Mesenchymal stem cell (in vitro differentiated cells and primary cell): ENCODE measurements around the gene ETV6.

ENCODE experiments used
- DNase-seq: peaks from one replicate; pipeline ENCODE4 v3.0.0-alpha.2; 2013
- H2AFZ ChIP-seq: one replicate; pipeline ENCODE4 v1.6.1; 2013; ENCODE audit warnings: low read depth, mild to moderate bottlenecking, control low read depth, inconsistent platforms, low read length, moderate library complexity
- H2AK5ac ChIP-seq: 2 replicates; pipeline ENCODE4 v1.6.1; 2013; ENCODE audit warnings: low read length, moderate library complexity, mild to moderate bottlenecking, inconsistent platforms; ENCODE audit not compliant: severe bottlenecking
- H2BK120ac ChIP-seq: one replicate; pipeline ENCODE4 v1.6.1; 2013; ENCODE audit warnings: low read depth, mild to moderate bottlenecking, inconsistent platforms, low read length, moderate library complexity
- H2BK12ac ChIP-seq, 2 experiments: one replicate each; pipeline ENCODE4 v1.6.1; 2013; ENCODE audit warnings: inconsistent platforms in 2 of 2, low read length in 2 of 2, mild to moderate bottlenecking in 2 of 2, moderate library complexity in 2 of 2, control low read depth in 1 of 2
- H2BK15ac ChIP-seq: one replicate; pipeline ENCODE4 v1.6.1; 2013; ENCODE audit warnings: mild to moderate bottlenecking, low read depth, inconsistent platforms; ENCODE audit not compliant: poor library complexity, severe bottlenecking
- H2BK5ac ChIP-seq: 2 replicates; pipeline ENCODE4 v1.6.1; 2013; ENCODE audit warnings: low read depth, mild to moderate bottlenecking, low read length, control low read depth, inconsistent platforms; ENCODE audit not compliant: poor library complexity, severe bottlenecking
- H3K14ac ChIP-seq, 2 experiments: one replicate each; pipeline ENCODE4 v1.6.1; 2013; ENCODE audit warnings: inconsistent platforms in 2 of 2, low read length in 2 of 2, control low read depth in 1 of 2, mild to moderate bottlenecking in 1 of 2, moderate library complexity in 1 of 2
- H3K18ac ChIP-seq, 2 experiments: one replicate each; pipeline ENCODE4 v1.6.1; 2013; ENCODE audit warnings: inconsistent platforms in 2 of 2, low read length in 2 of 2, control low read depth in 1 of 2, low read depth in 1 of 2, mild to moderate bottlenecking in 1 of 2
- H3K23ac ChIP-seq, 2 experiments: one replicate each; pipeline ENCODE4 v1.6.1; 2013; ENCODE audit warnings: inconsistent platforms in 2 of 2, low read length in 2 of 2, mild to moderate bottlenecking in 2 of 2, moderate library complexity in 2 of 2, control low read depth in 1 of 2
- H3K27ac ChIP-seq: 2 replicates; pipeline ENCODE4 v1.5.1; 2013; ENCODE audit warnings: mild to moderate bottlenecking, moderate library complexity, low read length, control low read depth, inconsistent platforms; ENCODE audit not compliant: poor library complexity, severe bottlenecking
- H3K27me3 ChIP-seq, 2 experiments: 2 replicates each; pipeline versions ENCODE4 v1.6.1 to v1.7.0; 2013; ENCODE audit warnings: low read length in 2 of 2, mild to moderate bottlenecking in 2 of 2, moderate library complexity in 2 of 2, control low read depth in 1 of 2, inconsistent platforms in 1 of 2; ENCODE audit not compliant: control insufficient read depth in 1 of 2, insufficient read depth in 1 of 2
- H3K36me3 ChIP-seq, 2 experiments: 2 replicates each; pipeline versions ENCODE4 v1.6.1 to v1.7.0; 2013; ENCODE audit warnings: low read length in 2 of 2, control low read depth in 1 of 2, inconsistent platforms in 1 of 2, low read depth in 1 of 2, mild to moderate bottlenecking in 1 of 2; ENCODE audit not compliant: insufficient read depth in 2 of 2, control insufficient read depth in 1 of 2
- H3K4ac ChIP-seq, 2 experiments: one replicate each; pipeline ENCODE4 v1.6.1; 2013; ENCODE audit warnings: inconsistent platforms in 2 of 2, low read length in 2 of 2, mild to moderate bottlenecking in 2 of 2, moderate library complexity in 2 of 2, control low read depth in 1 of 2, low read depth in 1 of 2
- H3K4me1 ChIP-seq: 2 replicates; pipeline ENCODE4 v1.6.1; 2013; ENCODE audit warnings: low read depth, low read length, control low read depth; ENCODE audit not compliant: control insufficient read depth, insufficient read depth
- H3K4me2 ChIP-seq: 2 replicates; pipeline ENCODE4 v1.6.1; 2013; ENCODE audit warnings: low read length, mild to moderate bottlenecking, inconsistent platforms; ENCODE audit not compliant: poor library complexity, severe bottlenecking
- H3K4me3 ChIP-seq, 2 experiments: 2 replicates each; pipeline versions ENCODE4 v1.5.1 to v1.7.0; 2013; ENCODE audit warnings: low read length in 2 of 2, mild to moderate bottlenecking in 2 of 2, control low read depth in 1 of 2, low read depth in 1 of 2; ENCODE audit not compliant: insufficient read depth in 1 of 2
- H3K79me1 ChIP-seq: replicated peaks from 2 replicates; pipeline ENCODE4 v1.6.1; 2013; ENCODE audit warnings: mild to moderate bottlenecking, control low read depth, low read length, inconsistent platforms; ENCODE audit not compliant: poor library complexity, severe bottlenecking
- H3K9ac ChIP-seq: 2 replicates; pipeline ENCODE4 v1.7.0; 2013; ENCODE audit warnings: mild to moderate bottlenecking, low read length, moderate library complexity
- H3K9me3 ChIP-seq: 2 replicates; pipeline ENCODE4 v1.7.0; 2013; ENCODE audit warnings: mild to moderate bottlenecking, low read length; ENCODE audit not compliant: control insufficient read depth
- H4K8ac ChIP-seq: one replicate; pipeline ENCODE4 v1.6.1; 2013; ENCODE audit warnings: inconsistent platforms, mild to moderate bottlenecking, low read length, moderate library complexity
- H4K91ac ChIP-seq: one replicate; pipeline ENCODE4 v1.6.1; 2013; ENCODE audit warnings: mild to moderate bottlenecking, low read length, inconsistent platforms
- WGBS: methylation state at CpG from one replicate; pipeline ENCODE4 v1.1.7; 2013; ENCODE audit warnings: mixed read lengths; 5-methylcytosine and 5-hydroxymethylcytosine counted together

The ETV6 gene

GRCh38 chr12:11730299-11731041 is 81.0 kb downstream of the ETV6 start:
- DNase-seq = no peak
- Histone ChIP-seq H3K23ac (peak overlapping the region in 1 of 2 experiments; percentile 63), H2BK12ac (peak overlapping the region in 1 of 2 experiments; percentile 21), H3K4me1 (peaks cover 21% of the 10 kb centered on the region), H3K79me1 (peaks cover 31% of the 10 kb centered on the region), H4K91ac (no peak overlapping the region), H3K14ac (no peak overlapping the region), H2BK120ac (no peak overlapping the region), H3K4me2 (no peak overlapping the region), H3K4me3 (no peak overlapping the region), H3K36me3 (peaks cover 0 to 10% of the 10 kb centered on the region in 2 experiments), H3K9ac (no peak overlapping the region), H2AFZ (no peak overlapping the region), H3K27me3 (no peaks in the 10 kb centered on the region), H2BK5ac (peak overlapping the region; percentile 53), H3K18ac (peak overlapping the region; percentile 67 to 73), H2AK5ac (peak overlapping the region; percentile 99), H2BK15ac (peak overlapping the region; percentile 74), H4K8ac (peak overlapping the region; percentile 4), H3K27ac (peak overlapping the region; percentile 56), H3K4ac (no peak overlapping the region), H3K9me3 (no peaks in the 10 kb centered on the region)
- WGBS = 98% methylated on average over 8 of the region's 8 CpGs

- H2BK120ac ChIP-seq = no peak overlapping the region
- H3K4me2 ChIP-seq = no peak overlapping the region
- H2AFZ ChIP-seq = no peak overlapping the region
- H3K27me3 ChIP-seq = no peaks in the 10 kb centered on the region
- no peak overlapping the region for H3K14ac ChIP-seq
- H4K8ac ChIP-seq = peak overlapping the region; percentile 3
- peaks cover 0 to 10% of the 10 kb centered on the region in 2 experiments for H3K36me3 ChIP-seq
- peak overlapping the region in 1 of 2 experiments; percentile 63 for H3K23ac ChIP-seq
- no peaks in the 10 kb centered on the region for H3K9me3 ChIP-seq
- WGBS = 93% methylated on average over 1 of the region's 1 CpG
- no peak overlapping the region for H3K4ac ChIP-seq
- DNase-seq = no peak
- H4K91ac ChIP-seq = no peak overlapping the region
- peaks cover 18% of the 10 kb centered on the region for H3K4me1 ChIP-seq
- peak overlapping the region; percentile 74 for H2BK15ac ChIP-seq
- H3K9ac ChIP-seq = no peak overlapping the region
- H3K18ac ChIP-seq = peak overlapping the region in 1 of 2 experiments; percentile 73
- H2BK5ac ChIP-seq = peak overlapping the region; percentile 53
- H2AK5ac ChIP-seq = peak overlapping the region; percentile 99
- H2BK12ac ChIP-seq = peak overlapping the region in 1 of 2 experiments; percentile 4
- peak overlapping the region; percentile 56 for H3K27ac ChIP-seq
- H3K79me1 ChIP-seq = peaks cover 31% of the 10 kb centered on the region
- no peak overlapping the region for H3K4me3 ChIP-seq
Observed at GRCh38 chr12:11731042-11731357, 81.5 kb downstream of the ETV6 start.

- Histone ChIP-seq H2AFZ (no peak overlapping the region), H3K4me2 (no peak overlapping the region), H3K9ac (no peak overlapping the region), H3K14ac (no peak overlapping the region), H3K4me1 (peaks cover 18% of the 10 kb centered on the region), H2BK120ac (no peak overlapping the region), H3K27me3 (no peaks in the 10 kb centered on the region), H3K79me1 (peaks cover 31% of the 10 kb centered on the region), H3K36me3 (peaks cover 0 to 10% of the 10 kb centered on the region in 2 experiments), H4K91ac (no peak overlapping the region), H3K4ac (no peak overlapping the region), H2BK12ac (no peak overlapping the region), H4K8ac (no peak overlapping the region), H3K4me3 (no peak overlapping the region), H2BK5ac (no peak overlapping the region), H2BK15ac (no peak overlapping the region), H3K18ac (no peak overlapping the region), H3K27ac (peak overlapping the region; percentile 77), H3K9me3 (no peaks in the 10 kb centered on the region), H2AK5ac (no peak overlapping the region), H3K23ac (no peak overlapping the region)
- DNase-seq = peak; percentile 48
- 38% methylated on average over 1 of the region's 3 CpGs for WGBS
Observed at GRCh38 chr12:11731455-11731854, 82.0 kb downstream of the ETV6 start.

GRCh38 chr12:11732023-11732422 is 82.5 kb downstream of the ETV6 start:
- peak overlapping the region; percentile 77 for H3K27ac ChIP-seq
- H3K4me2 ChIP-seq = no peak overlapping the region
- 97% methylated on average over 5 of the region's 5 CpGs for WGBS
- H3K18ac ChIP-seq = peak overlapping the region in 1 of 2 experiments; percentile 44
- peak overlapping the region; percentile 43 for H2AK5ac ChIP-seq
- H3K4me1 ChIP-seq = peaks cover 16% of the 10 kb centered on the region
- H2AFZ ChIP-seq = no peak overlapping the region
- H4K8ac ChIP-seq = peak overlapping the region; percentile 40
- H4K91ac ChIP-seq = peak overlapping the region; percentile 25
- peaks cover 33% of the 10 kb centered on the region for H3K79me1 ChIP-seq
- peak overlapping the region in 1 of 2 experiments; percentile 41 for H2BK12ac ChIP-seq
- H3K9me3 ChIP-seq = no peaks in the 10 kb centered on the region
- H3K14ac ChIP-seq = no peak overlapping the region
- H3K23ac ChIP-seq = no peak overlapping the region
- peak overlapping the region; percentile 15 for H2BK5ac ChIP-seq
- no peaks in the 10 kb centered on the region for H3K27me3 ChIP-seq
- H3K4ac ChIP-seq = no peak overlapping the region
- DNase-seq = no peak
- no peak overlapping the region for H3K4me3 ChIP-seq
- no peak overlapping the region for H3K9ac ChIP-seq
- no peak overlapping the region for H2BK15ac ChIP-seq
- H2BK120ac ChIP-seq = no peak overlapping the region
- peaks cover 0 to 9% of the 10 kb centered on the region in 2 experiments for H3K36me3 ChIP-seq
